Keratinocyte (primary cell): ENCODE measurements around the gene CLEC16A. TPM values are rescaled to one million over a fixed set of nuclear protein-coding genes. Genes with fewer than 3 reads are reported as not detected.

ENCODE experiments used
- DNase-seq: peaks from one replicate; pipeline ENCODE4 v3.0.0-alpha.2; 2011; ENCODE audit warnings: low read depth, missing footprints, low spot score
- FAIRE-seq: peaks from 2 replicates; lab custom pipeline; 2011; peaks lifted over from hg19 to GRCh38; lab: Jason Lieb, UNC
- H2AFZ ChIP-seq: 2 replicates; pipeline ENCODE4 v1.6.0; 2012; ENCODE audit warnings: low read length, control low read depth, inconsistent platforms; ENCODE audit not compliant: control insufficient read depth
- H3K27ac ChIP-seq: 2 replicates; pipeline ENCODE4 v1.5.1; 2011; ENCODE audit warnings: low read length; ENCODE audit not compliant: control insufficient read depth, insufficient read depth
- H3K27me3 ChIP-seq: 3 replicates; pipeline ENCODE4 v1.6.0; 2011; ENCODE audit warnings: low read length; ENCODE audit not compliant: control insufficient read depth, insufficient read depth; ENCODE audit errors: extremely low read depth
- H3K36me3 ChIP-seq, 2 experiments: 2 replicates in 1 of 2; 3 replicates in 1 of 2; pipeline ENCODE4 v1.5.1; 2011; ENCODE audit warnings: low read length in 2 of 2, mild to moderate bottlenecking in 1 of 2; ENCODE audit not compliant: control insufficient read depth in 2 of 2, insufficient read depth in 2 of 2; ENCODE audit errors: extremely low read depth in 1 of 2
- H3K4me1 ChIP-seq: 3 replicates; pipeline ENCODE4 v1.5.1; 2011; ENCODE audit warnings: low read length; ENCODE audit not compliant: control insufficient read depth, insufficient read depth; ENCODE audit errors: extremely low read depth
- H3K4me2 ChIP-seq: 3 replicates; pipeline ENCODE4 v1.6.0; 2011; ENCODE audit warnings: low read depth, low read length; ENCODE audit not compliant: control insufficient read depth, insufficient read depth; ENCODE audit errors: extremely low read depth
- H3K4me3 ChIP-seq, 3 experiments: fragments of 200-600 bp in 1 of 3; sonication (generic) in 1 of 3; 2 replicates in 2 of 3; 3 replicates in 1 of 3; pipeline ENCODE4 v1.5.1; 2011 to 2016; ENCODE audit warnings: low read length in 3 of 3, mild to moderate bottlenecking in 3 of 3, control low read depth in 2 of 3, inconsistent platforms in 1 of 3, low read depth in 1 of 3, mixed read lengths in 1 of 3, mixed run types in 1 of 3, moderate library complexity in 1 of 3; ENCODE audit not compliant: control insufficient read depth in 2 of 3, insufficient read depth in 2 of 3; ENCODE audit errors: extremely low read depth in 1 of 3
- H3K79me2 ChIP-seq: 2 replicates; pipeline ENCODE4 v1.6.0; 2012; ENCODE audit warnings: low read length; ENCODE audit not compliant: control insufficient read depth, insufficient read depth
- H3K9ac ChIP-seq: 3 replicates; pipeline ENCODE4 v1.6.0; 2011; ENCODE audit warnings: low read length; ENCODE audit not compliant: control insufficient read depth, insufficient read depth; ENCODE audit errors: extremely low read depth
- H3K9me1 ChIP-seq: 3 replicates; pipeline ENCODE4 v1.6.0; 2011; ENCODE audit warnings: low read length; ENCODE audit not compliant: control insufficient read depth, insufficient read depth; ENCODE audit errors: extremely low read depth
- H3K9me3 ChIP-seq: 2 replicates; pipeline ENCODE4 v1.5.1; 2012; ENCODE audit warnings: low read depth, low read length; ENCODE audit not compliant: control insufficient read depth
- H4K20me1 ChIP-seq: 3 replicates; pipeline ENCODE4 v1.6.0; 2011; ENCODE audit warnings: low read length; ENCODE audit not compliant: control insufficient read depth, insufficient read depth; ENCODE audit errors: extremely low read depth
- EZH2 ChIP-seq: IDR thresholded peaks from one replicate; pipeline ENCODE4 v1.6.1; 2012; ENCODE audit warnings: inconsistent platforms, mild to moderate bottlenecking, low read length, moderate library complexity
- dilution Hi-C: fragments of 300-500 bp; cut with MboI; formaldehyde crosslinking; loops from one replicate; pipeline ENCODE4 v1.7.0; 2020; ENCODE audit warnings: low sequenced_read_pairs; ENCODE audit not compliant: extremely low pct_ligation_motif_present
- polyA plus RNA-seq, 5 experiments: library from polyadenylated mRNA; depleted of rRNA in 3 of 5; stranded (reverse) in 3 of 5; stranded (forward) in 1 of 5; unstranded in 1 of 5; fragments of >200 nt; gene quantifications; 1 replicate in 1 of 5; 2 replicates in 3 of 5; 3 replicates in 1 of 5; pipeline versions ENCODE4 v1.2.1 to v1.2.3, GENCODE V29; 2011 to 2012; ENCODE audit warnings: missing spikeins in 2 of 5, low read depth in 1 of 5, low replicate concordance in 1 of 5
- TF ChIP-seq, protein P1 (sequence below), 3 experiments: IDR thresholded peaks in 1 of 3; conservative IDR thresholded peaks in 1 of 3; optimal IDR thresholded peaks in 1 of 3; 2 replicates in 2 of 3; 3 replicates in 1 of 3; pipeline versions ENCODE3 to v1.5.1; 2011; ENCODE audit warnings: low read length in 3 of 3, mild to moderate bottlenecking in 3 of 3, moderate library complexity in 2 of 3, control low read depth in 1 of 3, inconsistent platforms in 1 of 3; ENCODE audit not compliant: insufficient read depth in 2 of 3; ENCODE audit errors: extremely low read depth in 1 of 3

CLEC16A gene
- polyA plus RNA-seq, 1 donor (not counting 4 experiments of a cell fraction or from before 2014, with no cell fraction given) = 9.5 TPM

GRCh38 chr16:10931134-10931533 lies 13.2 kb upstream of the CLEC16A start:
- Histone ChIP-seq H3K36me3 (peaks cover 10 to 12% of the 10 kb centered on the region in 2 experiments), H3K9me3 (no peaks in the 10 kb centered on the region), H3K27ac (no peak overlapping the region), H3K4me1 (no peaks in the 10 kb centered on the region), H3K79me2 (peaks cover 29% of the 10 kb centered on the region), H3K4me2 (no peak overlapping the region), H3K9me1 (no peaks in the 10 kb centered on the region), H3K4me3 (no peak overlapping the region), H3K27me3 (no peaks in the 10 kb centered on the region), H2AFZ (no peak overlapping the region), H4K20me1 (peaks cover 7% of the 10 kb centered on the region), H3K9ac (no peak overlapping the region)
- TF ChIP-seq, protein P1, sequence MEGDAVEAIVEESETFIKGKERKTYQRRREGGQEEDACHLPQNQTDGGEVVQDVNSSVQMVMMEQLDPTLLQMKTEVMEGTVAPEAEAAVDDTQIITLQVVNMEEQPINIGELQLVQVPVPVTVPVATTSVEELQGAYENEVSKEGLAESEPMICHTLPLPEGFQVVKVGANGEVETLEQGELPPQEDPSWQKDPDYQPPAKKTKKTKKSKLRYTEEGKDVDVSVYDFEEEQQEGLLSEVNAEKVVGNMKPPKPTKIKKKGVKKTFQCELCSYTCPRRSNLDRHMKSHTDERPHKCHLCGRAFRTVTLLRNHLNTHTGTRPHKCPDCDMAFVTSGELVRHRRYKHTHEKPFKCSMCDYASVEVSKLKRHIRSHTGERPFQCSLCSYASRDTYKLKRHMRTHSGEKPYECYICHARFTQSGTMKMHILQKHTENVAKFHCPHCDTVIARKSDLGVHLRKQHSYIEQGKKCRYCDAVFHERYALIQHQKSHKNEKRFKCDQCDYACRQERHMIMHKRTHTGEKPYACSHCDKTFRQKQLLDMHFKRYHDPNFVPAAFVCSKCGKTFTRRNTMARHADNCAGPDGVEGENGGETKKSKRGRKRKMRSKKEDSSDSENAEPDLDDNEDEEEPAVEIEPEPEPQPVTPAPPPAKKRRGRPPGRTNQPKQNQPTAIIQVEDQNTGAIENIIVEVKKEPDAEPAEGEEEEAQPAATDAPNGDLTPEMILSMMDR (optimal IDR thresholded peaks at IDR 0.05 in 1 of 3, IDR thresholded peaks at IDR 0.05 in 1 of 3, conservative IDR thresholded peaks at IDR 0.05 in 1 of 3; ENCODE audit: extremely low read depth in 1 of 3, insufficient read depth in 2 of 3, low read length in 3 of 3) = no peak
- no peak for TF ChIP-seq EZH2
- no peak for DNase-seq
- FAIRE-seq = no peak
- dilution Hi-C loops = no loop called here

- Histone ChIP-seq H4K20me1 (peaks cover 7% of the 10 kb centered on the region), H3K4me2 (no peak overlapping the region), H3K36me3 (peaks cover 10 to 15% of the 10 kb centered on the region in 2 experiments), H3K9ac (no peak overlapping the region), H3K27me3 (no peaks in the 10 kb centered on the region), H3K4me1 (no peaks in the 10 kb centered on the region), H3K9me1 (no peaks in the 10 kb centered on the region), H3K9me3 (no peaks in the 10 kb centered on the region), H3K4me3 (no peak overlapping the region), H3K27ac (no peak overlapping the region), H3K79me2 (peaks cover 36% of the 10 kb centered on the region), H2AFZ (no peak overlapping the region)
- DNase-seq (no peak), FAIRE-seq (no peak)
- dilution Hi-C loops = no loop called here
- TF ChIP-seq EZH2 = no peak
- TF ChIP-seq, protein P1 (optimal IDR thresholded peaks at IDR 0.05 in 1 of 3, IDR thresholded peaks at IDR 0.05 in 1 of 3, conservative IDR thresholded peaks at IDR 0.05 in 1 of 3; ENCODE audit: extremely low read depth in 1 of 3, insufficient read depth in 2 of 3, low read length in 3 of 3) = no peak
These were observed 12.3 kb upstream of the CLEC16A start for GRCh38 chr16:10931977-10932632.
